GM19239 (cell line): Measurements from ENCODE around the gene KRT80.

Experiments used
- DNase-seq: peaks from one replicate; pipeline ENCODE4 v3.0.0; 2011; ENCODE audit warnings: low spot score; ENCODE audit not compliant: insufficient read length
- FAIRE-seq: peaks from 2 replicates; lab custom pipeline; 2011; peaks lifted over from hg19 to GRCh38; lab: Jason Lieb, UNC

Gene KRT80

GRCh38 chr12:52145228-52146088 lies 46.4 kb downstream of the KRT80 start:
- FAIRE-seq (no peak), DNase-seq (no peak)

- no peak for FAIRE-seq
- DNase-seq = no peak
Observed at GRCh38 chr12:52144512-52145227, 47.1 kb downstream of the KRT80 start.

GRCh38 chr12:52142431-52142830 lies 49.4 kb downstream of the KRT80 start:
- FAIRE-seq (no peak), DNase-seq (no peak)

- FAIRE-seq = no peak
- no peak for DNase-seq
Observed at GRCh38 chr12:52141875-52142274, 49.9 kb downstream of the KRT80 start.

GRCh38 chr12:52141306-52141705 lies 50.5 kb downstream of the KRT80 start:
- FAIRE-seq (no peak), DNase-seq (no peak)

- DNase-seq (no peak), FAIRE-seq (no peak)
Observed at GRCh38 chr12:52139579-52140062, 52.2 kb downstream of the KRT80 start.

- FAIRE-seq (no peak), DNase-seq (no peak)
Observed at GRCh38 chr12:52139147-52139546, 52.7 kb downstream of the KRT80 start.

- DNase-seq = no peak
- FAIRE-seq = no peak
Observed at GRCh38 chr12:52137746-52138145, 54.1 kb downstream of the KRT80 start.

GRCh38 chr12:52132754-52133161 lies 59.1 kb downstream of the KRT80 start:
- DNase-seq (no peak), FAIRE-seq (no peak)

GRCh38 chr12:52130711-52131110 lies 61.1 kb downstream of the KRT80 start:
- FAIRE-seq = no peak

GRCh38 chr12:52127683-52128450 lies 63.9 kb downstream of the KRT80 start:
- DNase-seq (no peak), FAIRE-seq (no peak)

More at GRCh38 chr12:52130711-52131110, 61.1 kb downstream of the KRT80 start:
- no peak for DNase-seq

- FAIRE-seq = no peak
Observed at GRCh38 chr12:52126605-52127578, 64.9 kb downstream of the KRT80 start.

GRCh38 chr12:52126050-52126604 lies 65.7 kb downstream of the KRT80 start:
- DNase-seq (no peak), FAIRE-seq (no peak)

More at GRCh38 chr12:52126605-52127578, 64.9 kb downstream of the KRT80 start:
- no peak for DNase-seq

GRCh38 chr12:52125476-52125900 lies 66.3 kb downstream of the KRT80 start:
- DNase-seq (no peak), FAIRE-seq (no peak)

GRCh38 chr12:52123487-52124186 lies 68.2 kb downstream of the KRT80 start:
- FAIRE-seq (no peak), DNase-seq (no peak)

GRCh38 chr12:52122904-52123303 lies 68.9 kb downstream of the KRT80 start:
- DNase-seq (no peak), FAIRE-seq (no peak)

GRCh38 chr12:52122540-52122871 lies 69.3 kb downstream of the KRT80 start:
- FAIRE-seq = no peak
- no peak for DNase-seq

GRCh38 chr12:52121824-52122539 lies 69.8 kb downstream of the KRT80 start:
- peak; percentile 57 for DNase-seq
- peak; percentile 89 for FAIRE-seq
